SKM-1 treated with dmso at 0.1 percent for 144 hours (cell line): ENCODE results near the gene RGS10.

Experiments
- DNase-seq: peaks from one replicate; lab custom pipeline; 2025; ENCODE audit not compliant: unreplicated experiment; lab: John Stamatoyannopoulos, UW

RGS10 gene

GRCh38 chr10:119520283-119520682 lies 22.2 kb downstream of the RGS10 start:
- DNase-seq, result no peak

DNA sequence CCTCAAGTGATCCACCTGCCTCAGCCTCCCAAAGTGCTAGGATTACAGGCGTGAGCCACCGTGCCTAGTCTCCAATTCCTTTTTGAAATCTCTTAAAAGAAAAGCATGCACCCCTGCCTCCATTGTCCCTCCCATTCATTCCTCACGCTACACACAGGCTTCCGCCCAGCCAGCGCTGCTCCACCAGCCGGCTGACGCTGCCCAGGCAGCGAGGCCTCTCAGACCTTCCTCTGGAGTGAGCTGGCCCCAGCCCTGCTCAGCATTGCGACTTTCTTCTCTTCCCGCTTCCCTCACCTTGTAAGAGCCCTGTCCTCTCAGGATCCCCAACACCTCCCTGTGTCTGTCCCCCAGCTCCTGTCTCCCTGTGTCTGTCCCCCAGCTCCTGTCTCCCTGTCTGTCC lies 23.6 kb downstream of the RGS10 start:
- DNase-seq, result no peak

DNA sequence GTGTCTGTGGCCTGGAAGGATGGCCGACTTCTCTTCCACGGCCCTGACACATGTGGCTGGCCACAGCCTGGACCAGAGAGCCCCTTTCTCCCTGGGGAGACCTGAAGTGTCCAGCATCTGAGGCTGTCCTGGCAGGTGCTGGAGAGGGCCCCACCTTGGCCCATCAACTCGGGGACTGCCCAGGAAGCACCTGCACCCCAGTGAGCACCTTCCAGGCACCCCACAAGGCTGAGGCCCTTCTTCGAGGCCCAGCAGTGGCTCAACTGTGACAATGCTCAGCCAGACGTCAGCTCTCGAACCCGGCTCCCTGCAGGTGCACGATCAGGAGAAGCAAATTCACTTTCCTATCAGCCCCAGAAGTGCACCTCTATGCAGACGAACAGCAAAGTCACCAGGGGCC lies 24.3 kb downstream of the RGS10 start:
- DNase-seq, result no peak

DNA sequence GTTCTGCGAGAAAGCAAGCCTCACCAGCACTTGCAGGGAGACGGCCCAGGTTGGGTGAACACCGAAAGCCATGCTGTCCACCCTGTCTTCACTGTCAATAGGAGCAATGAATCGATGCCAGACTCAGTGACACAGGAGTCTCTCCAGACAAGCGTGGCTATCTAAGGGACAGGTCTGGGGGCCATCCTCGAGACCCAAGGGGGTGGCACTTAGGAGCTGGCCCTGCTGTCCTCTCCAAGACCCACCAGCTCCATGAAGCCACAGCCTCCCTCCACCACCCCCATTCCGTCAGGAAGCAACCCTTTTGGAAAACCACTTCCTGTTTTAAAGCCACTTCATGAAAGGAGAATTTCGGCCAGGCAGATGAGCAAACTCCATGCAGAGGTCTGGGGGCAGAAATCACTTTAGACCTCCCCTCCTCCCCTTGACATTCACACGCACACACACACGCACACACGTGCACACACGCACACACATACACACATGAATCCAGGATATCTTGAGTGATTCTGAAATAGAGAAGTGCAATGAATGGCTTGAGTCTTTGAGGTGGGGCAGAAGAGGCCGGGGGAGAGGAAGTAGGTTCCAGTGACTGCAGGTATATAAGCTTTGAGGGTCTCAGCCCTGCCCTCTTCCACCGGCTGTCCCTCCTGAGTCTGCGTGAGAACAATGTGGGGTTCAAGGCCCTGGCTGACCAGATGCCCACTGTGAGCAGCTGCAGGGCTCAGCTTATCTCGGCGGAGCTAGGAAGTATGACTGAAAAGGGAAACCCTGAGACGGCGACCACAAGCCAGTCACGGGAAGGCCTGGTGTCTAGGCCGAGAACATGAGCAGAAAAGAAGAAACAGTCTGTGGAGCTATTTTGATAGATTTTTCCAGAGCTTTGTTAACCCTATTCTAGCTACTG lies 25.0 kb downstream of the RGS10 start:
- DNase-seq, result peak; percentile 76

DNA sequence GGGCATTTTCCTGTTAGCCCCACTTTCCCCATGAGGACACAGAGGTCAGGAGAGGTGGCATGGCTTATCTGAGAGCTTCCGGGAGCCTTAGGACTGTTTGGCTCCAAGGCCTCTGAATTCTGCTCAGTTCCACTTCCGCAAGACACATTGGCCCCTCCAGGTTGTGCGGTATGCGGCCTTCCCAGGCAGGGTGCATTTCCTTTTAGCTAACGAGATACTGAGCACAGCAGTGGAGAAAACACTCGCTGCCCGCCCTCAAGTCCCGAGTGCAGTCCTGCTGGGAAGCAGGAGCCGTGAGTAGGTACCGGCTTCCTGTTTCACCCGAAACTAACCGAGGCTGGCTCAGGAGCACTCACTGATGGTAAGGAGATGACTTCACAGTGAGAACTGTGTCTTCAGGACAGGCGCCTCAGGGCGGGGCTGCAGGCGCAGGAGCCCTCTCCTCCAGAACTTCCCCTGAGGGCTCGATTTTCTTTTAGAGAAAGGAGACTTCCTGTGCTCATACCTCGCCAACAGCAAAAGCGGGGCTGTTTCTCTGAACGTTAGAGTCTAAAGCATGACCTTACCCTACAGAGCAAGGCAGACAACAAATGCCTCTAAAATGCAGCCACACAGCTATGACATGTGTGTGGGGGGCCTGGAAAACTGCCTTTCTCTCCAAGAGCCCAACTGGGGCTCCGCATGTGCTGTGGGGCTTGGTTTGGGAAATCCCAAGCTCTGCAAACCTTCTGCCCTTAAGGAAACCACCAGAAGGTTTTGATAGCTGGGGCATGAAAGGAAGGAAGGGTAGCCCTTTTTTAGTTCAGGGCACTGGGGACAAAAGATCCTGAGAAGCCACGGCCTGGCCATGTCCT lies 25.9 kb downstream of the RGS10 start:
- peak; percentile 93 for DNase-seq

DNA sequence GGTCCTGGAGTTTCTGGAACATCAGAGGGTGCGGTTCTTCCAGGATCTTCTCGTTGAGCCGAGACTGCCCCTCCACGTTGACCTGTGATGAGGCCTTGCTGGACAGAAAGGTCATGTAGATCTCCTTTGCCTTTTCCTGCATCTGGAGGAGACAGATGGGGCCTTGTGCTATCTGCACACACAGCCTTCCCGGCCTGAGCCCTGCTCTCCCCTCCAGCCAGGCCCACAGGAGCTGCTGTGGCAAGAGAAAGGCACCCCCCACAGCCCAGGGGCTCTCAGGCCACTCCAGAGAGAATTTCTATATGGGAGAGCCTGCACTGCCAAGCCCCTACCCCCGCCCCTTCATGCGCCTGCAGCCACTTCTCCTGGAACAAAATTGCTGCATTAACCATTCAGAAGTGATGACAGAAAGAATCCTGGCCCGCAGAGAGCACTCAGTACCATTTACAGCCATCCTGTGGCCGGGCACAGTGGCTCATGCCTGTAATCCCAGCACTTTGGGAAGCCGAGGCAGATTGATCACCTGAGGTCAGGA lies 26.9 kb downstream of the RGS10 start:
- no peak for DNase-seq

GRCh38 chr10:119514819-119515218 lies 27.7 kb downstream of the RGS10 start:
- no peak for DNase-seq

- DNase-seq, result no peak
Measured at GRCh38 chr10:119511828-119512515, 30.5 kb downstream of the RGS10 start.

- no peak for DNase-seq
Measured at GRCh38 chr10:119509909-119510451, 32.5 kb downstream of the RGS10 start.

GRCh38 chr10:119507115-119507514 lies 35.4 kb downstream of the RGS10 start:
- no peak for DNase-seq

DNA sequence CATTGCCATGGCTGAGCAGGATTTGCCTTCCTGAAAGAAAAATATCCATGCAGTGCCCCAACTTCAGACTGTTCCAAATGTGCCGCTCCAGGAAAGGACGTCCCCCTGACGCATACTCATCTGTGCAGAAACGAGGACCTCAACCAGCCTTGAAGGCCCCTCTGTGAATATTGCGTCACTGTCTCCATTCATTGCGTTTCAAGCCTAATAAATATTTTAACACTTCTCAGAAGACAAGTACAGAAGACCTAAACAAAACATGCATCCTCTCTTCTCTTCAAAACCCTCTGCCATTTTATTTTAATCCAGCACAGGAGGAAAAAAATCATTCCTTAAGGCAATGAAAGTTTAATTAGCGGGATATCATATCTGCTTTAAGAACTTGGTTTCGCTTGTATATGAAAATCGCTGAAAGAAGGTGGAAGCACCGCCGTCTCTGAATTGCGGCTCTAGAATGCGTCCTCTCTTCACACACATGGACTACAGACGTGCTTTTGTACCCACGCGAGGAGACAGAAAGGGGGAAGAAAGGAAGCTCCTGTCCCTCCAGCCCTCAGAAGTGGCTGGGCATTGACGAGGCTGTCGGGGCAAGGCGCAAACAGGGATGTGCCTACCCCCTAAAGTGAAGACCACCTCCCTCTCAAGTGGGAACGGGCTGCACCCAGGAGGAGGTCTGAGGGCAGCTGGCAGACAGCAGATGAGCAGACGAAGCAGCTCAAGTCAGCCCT lies 36.8 kb downstream of the RGS10 start:
- no peak for DNase-seq

GRCh38 chr10:119505131-119505551 lies 37.4 kb downstream of the RGS10 start:
- DNase-seq, result no peak

DNA sequence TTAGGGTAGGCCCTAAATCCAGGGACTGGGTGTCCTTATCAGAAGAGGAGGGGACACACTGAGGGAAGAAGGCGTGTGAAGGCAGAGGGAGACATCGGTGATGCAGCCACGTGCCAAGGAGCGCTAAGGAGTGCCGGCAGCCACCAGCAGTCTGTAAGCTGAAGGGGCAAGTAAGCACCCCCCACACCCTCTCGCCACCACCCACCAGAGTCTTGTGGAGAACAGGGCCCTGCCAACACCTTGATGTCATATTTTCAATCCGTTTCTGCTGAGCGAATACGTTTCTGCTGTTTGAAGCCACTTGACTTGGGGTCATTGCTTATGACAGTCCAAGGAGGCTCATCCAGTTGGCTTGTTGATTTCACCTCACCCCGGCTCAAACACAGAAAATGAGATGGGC lies 37.9 kb downstream of the RGS10 start:
- DNase-seq, result no peak

DNA sequence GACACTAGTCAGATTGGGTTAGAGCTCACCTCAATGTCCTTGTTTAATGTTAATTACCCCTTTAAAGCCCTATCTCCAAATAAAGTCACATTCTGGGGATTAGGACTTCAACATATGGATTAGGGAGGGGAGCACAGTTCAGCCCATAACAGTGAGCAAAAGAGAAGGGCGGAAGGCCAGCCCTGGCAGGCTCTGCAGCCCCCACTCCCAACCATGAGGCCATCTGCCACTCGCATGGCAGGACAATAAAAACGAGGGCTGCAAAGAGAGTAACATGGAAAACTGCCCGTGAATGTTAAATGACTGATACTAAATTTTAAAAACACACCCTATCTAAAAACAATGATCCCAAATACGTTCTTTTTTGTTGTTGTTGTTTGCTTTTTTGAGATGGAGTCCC lies 38.7 kb downstream of the RGS10 start:
- DNase-seq, result no peak

DNA sequence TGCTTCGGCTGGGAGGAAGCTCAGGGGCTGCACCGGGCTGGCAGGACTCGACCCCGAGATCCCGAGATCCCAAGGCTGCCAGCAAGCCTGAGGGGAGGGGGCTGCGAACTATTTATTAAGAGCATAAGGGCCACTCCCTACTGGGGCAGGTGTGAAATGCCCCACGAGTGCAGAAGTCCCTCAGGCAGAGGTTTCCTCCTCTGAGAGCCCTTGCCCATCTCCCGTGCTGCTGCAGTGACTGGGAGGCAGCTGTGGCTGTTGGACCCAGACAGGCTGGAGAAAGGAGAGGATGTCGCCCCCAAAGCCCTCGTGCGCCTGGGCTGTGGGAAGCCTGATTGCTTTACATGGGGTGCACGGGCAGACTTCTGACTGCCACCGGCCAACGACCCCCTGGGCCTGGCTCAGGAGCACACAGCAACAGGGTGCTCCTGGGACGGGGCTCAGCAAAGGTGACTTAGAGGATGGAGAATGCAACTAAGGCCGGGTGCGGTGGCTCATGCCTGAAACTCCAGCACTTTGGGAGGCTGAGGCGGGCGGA lies 39.8 kb downstream of the RGS10 start:
- no peak for DNase-seq

DNA sequence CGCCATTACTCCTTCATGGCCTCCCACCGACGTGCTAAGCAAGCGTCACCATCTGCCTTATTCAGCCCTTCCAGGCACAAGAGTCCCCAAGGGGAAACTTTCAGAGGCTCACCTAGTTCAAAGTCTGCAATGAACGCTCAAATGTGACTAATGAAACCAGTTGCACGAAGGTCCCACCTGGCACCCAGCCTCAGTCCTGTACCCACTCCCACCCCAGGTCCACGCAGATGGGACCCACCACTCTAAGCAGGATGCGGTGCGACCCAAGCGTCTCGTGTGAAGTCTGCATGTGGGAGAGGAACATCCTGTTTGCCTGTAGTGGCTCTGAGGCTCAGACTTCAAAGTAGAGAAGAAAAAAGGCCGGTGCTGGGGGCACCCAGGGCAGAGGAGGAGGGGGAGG lies 40.3 kb downstream of the RGS10 start:
- no peak for DNase-seq

- no peak for DNase-seq
Measured at GRCh38 chr10:119501690-119502089, 40.8 kb downstream of the RGS10 start.

DNA sequence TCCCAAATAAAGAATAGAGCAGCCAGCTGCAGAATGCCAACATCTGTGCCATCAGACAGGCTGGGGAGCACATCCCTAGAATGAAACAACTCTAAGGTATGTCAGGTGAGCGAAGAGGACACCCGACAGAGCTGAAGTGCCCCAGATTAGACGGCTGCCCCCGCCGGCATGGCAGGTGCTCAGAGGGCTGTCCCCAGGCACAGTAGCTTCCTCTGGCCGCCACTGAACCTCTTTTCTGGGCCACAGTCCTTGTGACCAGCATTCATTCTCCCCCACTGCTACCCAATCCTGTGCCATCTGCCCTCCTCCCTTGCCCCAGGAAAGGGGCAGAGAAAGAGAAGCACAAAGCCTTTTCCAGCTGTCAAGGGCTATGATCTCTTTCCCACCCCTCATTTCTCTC lies 41.7 kb downstream of the RGS10 start:
- DNase-seq, result no peak

DNA sequence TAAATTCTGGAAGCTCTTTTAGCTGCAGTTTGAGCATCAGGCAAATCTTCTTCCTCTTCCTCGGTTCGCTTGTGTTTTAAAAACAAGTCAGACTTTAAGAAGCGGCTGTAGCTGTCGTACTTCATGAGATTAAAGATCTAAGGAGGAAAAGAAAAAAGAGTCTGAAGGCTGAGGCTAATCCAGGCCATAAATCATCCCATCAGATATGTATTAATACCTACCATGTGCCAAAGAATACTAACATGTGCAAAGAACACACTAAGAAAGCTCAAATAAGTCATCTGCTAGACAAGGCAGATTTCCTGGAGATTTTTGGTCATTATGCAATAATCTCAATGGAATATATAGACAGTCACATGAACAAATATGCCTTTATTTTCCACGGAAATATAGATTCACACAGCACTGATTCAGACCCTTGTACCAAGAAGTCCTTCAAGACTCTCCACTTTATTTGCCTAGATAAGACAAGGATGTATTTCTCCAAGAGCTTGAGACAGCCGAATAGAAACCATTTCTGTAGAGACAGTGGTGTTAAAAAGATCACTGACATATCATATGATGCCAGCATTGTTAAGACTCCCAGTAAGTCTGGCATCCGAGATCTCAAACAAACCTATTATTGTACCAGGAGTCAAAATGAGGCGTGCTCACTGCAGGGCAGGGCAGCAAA lies 42.3 kb downstream of the RGS10 start:
- DNase-seq, result no peak

DNA sequence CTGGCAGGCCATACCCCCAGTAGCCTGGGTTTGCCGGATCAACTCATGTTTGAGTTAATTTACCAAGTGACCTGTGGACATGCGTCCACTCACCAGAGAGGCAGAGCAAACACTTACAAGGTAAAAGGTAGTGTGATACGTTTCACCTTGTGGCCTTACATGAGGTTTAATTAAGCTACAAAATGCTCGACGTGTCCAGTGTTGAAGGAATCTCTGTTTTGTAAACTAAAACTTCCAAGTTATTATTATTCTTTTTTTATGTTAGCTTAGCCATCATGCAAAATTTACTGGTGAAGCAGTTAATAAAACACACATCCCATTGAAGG lies 42.9 kb downstream of the RGS10 start:
- DNase-seq, result no peak
